Endothelial cell of umbilical vein (primary cell): ENCODE measurements around the gene ETNK2. TPM values are rescaled to one million over a fixed set of nuclear protein-coding genes. Genes with fewer than 3 reads are reported as not detected.

Experiments used
- BruUV-seq: library from RNA; stranded (reverse); fragments of 400-500 nt; replicated peaks from 2 replicates; lab custom pipeline; 2021; lab: Mats Ljungman, UMichigan
- CTCF ChIA-PET: fragments of 300-600, 350-600 bp; sonication (Branson Sonifier 250); formaldehyde crosslinking; loops from one replicate; lab custom pipeline; 2021; ENCODE audit warnings: antibody characterized with exemption, inconsistent platforms; lab: Charles Lee
- POLR2A ChIA-PET: fragments of 300-600, 350-600 bp; sonication (Branson Sonifier 250); formaldehyde crosslinking; loops from one replicate; lab custom pipeline; 2021; ENCODE audit warnings: antibody characterized with exemption, inconsistent platforms; lab: Charles Lee
- DNase-seq: peaks from one replicate; pipeline ENCODE4 v3.0.0-alpha.2; 2011; ENCODE audit warnings: low read depth, low spot score
- FAIRE-seq: peaks from 2 replicates; lab custom pipeline; 2011; peaks lifted over from hg19 to GRCh38; lab: Jason Lieb, UNC
- H2AFZ ChIP-seq: 2 replicates; pipeline ENCODE4 v1.6.0; 2012; ENCODE audit warnings: low read depth, low read length, control low read depth, inconsistent platforms
- H3K27ac ChIP-seq: 2 replicates; pipeline ENCODE4 v1.5.1; 2011; ENCODE audit warnings: low read depth, mild to moderate bottlenecking, control low read depth, low read length, moderate library complexity; ENCODE audit not compliant: insufficient read depth
- H3K27me3 ChIP-seq, 2 experiments: 2 replicates each; pipeline versions ENCODE4 v1.6.0 to v1.6.1; 2011; ENCODE audit warnings: low read length in 2 of 2, mixed read lengths in 1 of 2; ENCODE audit not compliant: control insufficient read depth in 2 of 2, insufficient read depth in 2 of 2
- H3K36me3 ChIP-seq, 2 experiments: 2 replicates in 1 of 2; 3 replicates in 1 of 2; pipeline ENCODE4 v1.5.1; 2011; ENCODE audit warnings: low read length in 2 of 2, mild to moderate bottlenecking in 1 of 2, moderate library complexity in 1 of 2; ENCODE audit not compliant: control insufficient read depth in 2 of 2, insufficient read depth in 2 of 2; ENCODE audit errors: extremely low read depth in 1 of 2
- H3K4me1 ChIP-seq: 3 replicates; pipeline ENCODE4 v1.5.1; 2011; ENCODE audit warnings: mild to moderate bottlenecking, low read length; ENCODE audit not compliant: control insufficient read depth, insufficient read depth; ENCODE audit errors: extremely low read depth
- H3K4me2 ChIP-seq: 2 replicates; pipeline ENCODE4 v1.6.1; 2011; ENCODE audit warnings: low read length, control low read depth, mixed read lengths; ENCODE audit not compliant: insufficient read depth
- H3K4me3 ChIP-seq, 3 experiments: fragments of 200-600 bp in 1 of 3; sonication (generic), shearing (Covaris generic) in 1 of 3; replicated peaks in 1 of 3; 2 replicates each; pipeline ENCODE4 v1.5.1; 2011 to 2016; ENCODE audit warnings: control low read depth in 3 of 3, low read length in 3 of 3, mild to moderate bottlenecking in 2 of 3, inconsistent platforms in 1 of 3, low read depth in 1 of 3, moderate library complexity in 1 of 3; ENCODE audit not compliant: insufficient read depth in 1 of 3
- H3K79me2 ChIP-seq: 2 replicates; pipeline ENCODE4 v1.6.0; 2012; ENCODE audit warnings: low read length, inconsistent platforms; ENCODE audit not compliant: control insufficient read depth, insufficient read depth
- H3K9ac ChIP-seq: replicated peaks from 2 replicates; pipeline ENCODE3; 2011; ENCODE audit warnings: low read length, control low read depth; ENCODE audit not compliant: insufficient read depth; ENCODE audit errors: extremely low read depth
- H3K9me1 ChIP-seq: replicated peaks from 3 replicates; pipeline ENCODE4 v1.6.0; 2011; ENCODE audit warnings: mild to moderate bottlenecking, low read length; ENCODE audit not compliant: control insufficient read depth, insufficient read depth; ENCODE audit errors: extremely low read depth
- H3K9me3 ChIP-seq: replicated peaks from 2 replicates; pipeline ENCODE4 v1.5.1; 2012; ENCODE audit warnings: low read length, inconsistent platforms; ENCODE audit not compliant: control insufficient read depth, insufficient read depth
- H4K20me1 ChIP-seq: replicated peaks from 2 replicates; pipeline ENCODE3; 2011; ENCODE audit warnings: mild to moderate bottlenecking, low read length; ENCODE audit not compliant: control insufficient read depth, insufficient read depth; ENCODE audit errors: extremely low read depth
- CTCF ChIP-seq, 2 donors: IDR thresholded peaks; 1 replicate in 1 of 2; 2 replicates in 1 of 2; pipeline ENCODE4 v1.5.1; 2011; ENCODE audit warnings: low read length in 2 of 2, mild to moderate bottlenecking in 2 of 2, moderate library complexity in 2 of 2, control low read depth in 1 of 2, inconsistent platforms in 1 of 2, low read depth in 1 of 2; ENCODE audit not compliant: insufficient read depth in 1 of 2; ENCODE audit errors: extremely low read depth in 1 of 2
- FOS ChIP-seq: IDR thresholded peaks from 2 replicates; pipeline ENCODE4 v1.6.1; 2011; ENCODE audit warnings: mild to moderate bottlenecking, low read length, moderate library complexity, borderline replicate concordance; ENCODE audit not compliant: insufficient read depth
- GATA2 ChIP-seq: IDR thresholded peaks from 2 replicates; pipeline ENCODE4 v1.7.0; 2011; ENCODE audit warnings: low read depth, mild to moderate bottlenecking, moderate library complexity, mixed read lengths, low read length; ENCODE audit not compliant: insufficient read length, insufficient read depth
- MAX ChIP-seq: IDR thresholded peaks from 2 replicates; pipeline ENCODE4 v1.6.1; 2011; ENCODE audit not compliant: insufficient read depth, insufficient read length
- POLR2A ChIP-seq: IDR thresholded peaks from 2 replicates; pipeline ENCODE4 v1.6.1; 2012; ENCODE audit warnings: low read depth, mild to moderate bottlenecking, control low read depth, low read length
- POLR2AphosphoS5 ChIP-seq: IDR thresholded peaks from 2 replicates; pipeline ENCODE4 v1.6.1; 2012; ENCODE audit warnings: low read depth, mild to moderate bottlenecking, control low read depth, low read length, moderate library complexity; ENCODE audit not compliant: insufficient read depth
- dilution Hi-C: fragments of 300-500 bp; cut with MboI; formaldehyde crosslinking; loops from one replicate; pipeline ENCODE4 v1.15.0; 2019; ENCODE audit warnings: low sequenced_read_pairs; ENCODE audit not compliant: extremely low pct_ligation_motif_present
- intact Hi-C: fragments of 100-400 bp; cut with micrococcal nuclease; formaldehyde crosslinking; loops from one replicate; pipeline ENCODE4 v1.10.0; 2022
- polyA plus RNA-seq, 4 experiments: library from polyadenylated mRNA; depleted of rRNA in 3 of 4; stranded (reverse) in 3 of 4; unstranded in 1 of 4; fragments of >200 nt; gene quantifications; 2 replicates each; pipeline versions ENCODE4 v1.2.1 to v1.2.3, GENCODE V29; 2011 to 2012; ENCODE audit warnings: missing spikeins in 1 of 4
- total RNA-seq: library from RNA; stranded (reverse); gene quantifications from 2 replicates; pipeline ENCODE4 v1.2.3, GENCODE V29; 2021

The ETNK2 gene
- total and polyA plus RNA-seq, 2 donors (not counting 3 experiments of a cell fraction or from before 2014, with no cell fraction given) = 13.5 to 27.5 TPM

DNA sequence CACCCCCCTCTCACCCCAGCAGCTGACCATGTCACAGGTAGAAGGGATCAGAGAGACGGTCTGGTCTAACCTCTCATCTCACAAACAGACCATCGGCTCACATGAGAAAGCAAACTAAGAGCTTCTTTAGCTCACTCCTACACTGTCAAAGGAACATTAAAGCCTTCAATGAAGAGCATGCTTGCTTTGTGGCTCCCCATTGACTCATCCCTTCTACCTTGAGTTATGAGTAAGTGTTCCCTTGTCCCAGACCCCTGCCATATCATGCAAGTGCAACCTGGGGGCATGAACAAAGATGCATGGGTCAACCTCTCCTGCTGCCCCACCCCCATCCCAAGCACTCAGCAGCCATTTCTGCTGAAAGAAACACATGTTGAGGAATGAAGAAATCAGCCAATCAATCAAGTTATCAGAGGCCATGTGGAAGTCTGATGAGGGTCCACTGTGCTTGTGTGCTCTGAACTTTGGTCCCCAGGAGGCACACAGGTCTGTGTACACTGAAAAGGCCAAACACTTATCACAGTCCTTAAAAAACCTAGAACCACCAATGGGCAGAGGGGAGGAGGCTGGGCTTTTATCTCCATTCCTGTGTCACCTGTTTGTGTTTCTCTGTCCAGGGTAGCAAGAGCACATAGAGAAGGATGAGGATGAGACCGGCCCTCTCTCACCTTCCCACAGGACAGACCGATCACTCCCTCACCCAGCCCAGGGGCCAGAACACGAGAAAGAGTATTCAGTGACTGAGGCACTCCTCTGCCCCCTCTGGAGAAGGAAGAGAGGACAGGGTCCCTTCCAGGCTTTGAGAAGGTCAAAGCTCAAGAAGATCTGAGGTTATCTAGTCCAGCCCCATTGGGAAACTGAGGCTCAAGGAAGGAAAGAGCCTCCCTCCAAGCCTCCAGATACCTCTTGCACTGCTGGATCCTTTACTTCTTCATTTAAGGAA lies 9.5 kb downstream of the ETNK2 start:
- Histone ChIP-seq H3K9me3 (no peaks in the 10 kb centered on the region), H3K9ac (no peak overlapping the region), H3K4me2 (no peak overlapping the region), H4K20me1 (no peaks in the 10 kb centered on the region), H2AFZ (no peak overlapping the region), H3K4me3 (no peak overlapping the region), H3K4me1 (no peaks in the 10 kb centered on the region), H3K79me2 (no peaks in the 10 kb centered on the region), H3K27me3 (no peaks in the 10 kb centered on the region), H3K9me1 (no peaks in the 10 kb centered on the region), H3K27ac (no peak overlapping the region), H3K36me3 (peaks cover 0 to 3% of the 10 kb centered on the region in 2 experiments)
- no peak for FAIRE-seq
- ChIA-PET POLR2A (no interaction called here), CTCF (interaction anchor here (1.1 kb wide), 1 partner anchor 271 kb away, joined by 5 read pairs; no protein-coding TSS in a partner anchor)
- no peak for DNase-seq
- no TSS peak for BruUV-seq
- no peak for TF ChIP-seq GATA2
- no peak for TF ChIP-seq FOS
- TF ChIP-seq POLR2AphosphoS5 = no peak
- no peak for TF ChIP-seq MAX
- TF ChIP-seq POLR2A = no peak
- no peak for TF ChIP-seq CTCF (IDR thresholded peaks at IDR 0.05; ENCODE audit: extremely low read depth in 1 of 2, insufficient read depth in 1 of 2, low read depth in 1 of 2, low read length in 2 of 2)
- intact Hi-C loops = no loop called here
- dilution Hi-C loops = loop anchor here (25.0 kb wide), 1 partner anchor 280 kb away; the partner anchor contains the start of gene SNRPE
